OCI-LY7 (cell line): ENCODE data around the gene KIAA0513. TPM values are rescaled to one million over a fixed set of nuclear protein-coding genes. Genes with fewer than 3 reads are reported as not detected.

Source experiments
- BruUV-seq: library from RNA; stranded (reverse); fragments of 400-500 nt; replicated peaks from 2 replicates; lab custom pipeline; 2021; lab: Mats Ljungman, UMichigan
- CTCF ChIA-PET: fragments of 300-600 bp; sonication (Branson Sonifier 250); formaldehyde crosslinking; loops from one replicate; lab custom pipeline; 2022; ENCODE audit warnings: antibody characterized with exemption; ENCODE audit not compliant: unreplicated experiment; lab: Charles Lee
- POLR2A ChIA-PET: fragments of 300-600 bp; sonication (Branson Sonifier 250); formaldehyde crosslinking; loops from one replicate; lab custom pipeline; 2022; ENCODE audit warnings: antibody characterized with exemption; lab: Charles Lee
- DNase-seq: peaks from one replicate; pipeline ENCODE4 v3.0.0-alpha.2; 2015; ENCODE audit warnings: low spot score
- H2AFZ ChIP-seq: fragments of 200-600 bp; sonication (generic), shearing (Covaris generic); 2 replicates; pipeline ENCODE4 v1.6.1; 2014; ENCODE audit warnings: mild to moderate bottlenecking, antibody characterized with exemption, low read length, moderate library complexity
- H3K27ac ChIP-seq: fragments of 200-600 bp; sonication (generic); 2 replicates; pipeline ENCODE4 v1.5.1; 2014; ENCODE audit warnings: mixed run types, low read depth, mild to moderate bottlenecking, moderate library complexity, low read length, inconsistent platforms; ENCODE audit not compliant: poor library complexity, severe bottlenecking
- H3K36me3 ChIP-seq: fragments of 200-600 bp; sonication (generic); 2 replicates; pipeline ENCODE4 v1.6.1; 2014; ENCODE audit warnings: mild to moderate bottlenecking, antibody characterized with exemption, low read length, moderate library complexity, mixed read lengths; ENCODE audit not compliant: insufficient read depth
- H3K4me1 ChIP-seq: fragments of 200-600 bp; sonication (generic); 2 replicates; pipeline ENCODE4 v1.5.1; 2014; ENCODE audit warnings: mild to moderate bottlenecking, low read length; ENCODE audit not compliant: insufficient read depth, poor library complexity, severe bottlenecking
- H3K4me2 ChIP-seq: fragments of 200-600 bp; sonication (generic); 2 replicates; pipeline ENCODE4 v1.6.1; 2014; ENCODE audit warnings: mild to moderate bottlenecking, low read length
- H3K4me3 ChIP-seq: fragments of 200-600 bp; sonication (generic); 2 replicates; pipeline ENCODE4 v1.5.1; 2014; ENCODE audit warnings: mild to moderate bottlenecking, low read depth, low read length; ENCODE audit not compliant: poor library complexity, severe bottlenecking
- H3K79me2 ChIP-seq: fragments of 200-600 bp; sonication (generic); 2 replicates; pipeline ENCODE4 v1.6.1; 2016; ENCODE audit warnings: low read depth, mild to moderate bottlenecking, low read length, moderate library complexity, mixed read lengths; ENCODE audit not compliant: insufficient read depth
- H3K9me2 ChIP-seq: fragments of 200-600 bp; sonication (generic); 2 replicates; pipeline ENCODE4 v1.6.1; 2016; ENCODE audit warnings: mild to moderate bottlenecking, low read length, mixed read lengths; ENCODE audit not compliant: insufficient read depth
- H3K9me3 ChIP-seq: fragments of 200-600 bp; sonication (generic); 2 replicates; pipeline ENCODE4 v1.6.1; 2014; ENCODE audit warnings: mild to moderate bottlenecking, mixed run types, low read length, mixed read lengths
- H4K20me1 ChIP-seq: fragments of 200-600 bp; sonication (generic); 2 replicates; pipeline ENCODE4 v1.6.1; 2014; ENCODE audit warnings: mild to moderate bottlenecking, antibody characterized with exemption, low read length, moderate library complexity, mixed read lengths; ENCODE audit not compliant: insufficient read depth
- EZH2phosphoT487 ChIP-seq: fragments of 200-600 bp; sonication (generic); IDR thresholded peaks from 2 replicates; pipeline ENCODE4 v1.6.1; 2018; ENCODE audit warnings: low read depth, borderline replicate concordance, mild to moderate bottlenecking, mixed run types, antibody characterized with exemption, low read length, moderate library complexity, mixed read lengths
- intact Hi-C: fragments of 100-400 bp; cut with micrococcal nuclease; formaldehyde crosslinking; loops from one replicate; pipeline ENCODE4 v1.10.0; 2022; ENCODE audit not compliant: unreplicated experiment
- total RNA-seq, 2 experiments: library from RNA; depleted of rRNA in 1 of 2; stranded (reverse); fragments of >200 nt in 1 of 2; shearing (Covaris generic) in 1 of 2; gene quantifications; 2 replicates each; pipeline ENCODE4 v1.2.3, GENCODE V29; 2014 to 2022
- TF ChIP-seq, protein P1 (sequence below): fragments of 200-600 bp; sonication (generic); conservative IDR thresholded peaks from 2 replicates; pipeline ENCODE4 v1.5.1; 2014; ENCODE audit warnings: mild to moderate bottlenecking, antibody characterized with exemption, low read length, moderate library complexity, mixed read lengths

The KIAA0513 gene
- total RNA-seq, 2 experiments from 2014 or later, result 0.88 to 4.8 TPM

DNA sequence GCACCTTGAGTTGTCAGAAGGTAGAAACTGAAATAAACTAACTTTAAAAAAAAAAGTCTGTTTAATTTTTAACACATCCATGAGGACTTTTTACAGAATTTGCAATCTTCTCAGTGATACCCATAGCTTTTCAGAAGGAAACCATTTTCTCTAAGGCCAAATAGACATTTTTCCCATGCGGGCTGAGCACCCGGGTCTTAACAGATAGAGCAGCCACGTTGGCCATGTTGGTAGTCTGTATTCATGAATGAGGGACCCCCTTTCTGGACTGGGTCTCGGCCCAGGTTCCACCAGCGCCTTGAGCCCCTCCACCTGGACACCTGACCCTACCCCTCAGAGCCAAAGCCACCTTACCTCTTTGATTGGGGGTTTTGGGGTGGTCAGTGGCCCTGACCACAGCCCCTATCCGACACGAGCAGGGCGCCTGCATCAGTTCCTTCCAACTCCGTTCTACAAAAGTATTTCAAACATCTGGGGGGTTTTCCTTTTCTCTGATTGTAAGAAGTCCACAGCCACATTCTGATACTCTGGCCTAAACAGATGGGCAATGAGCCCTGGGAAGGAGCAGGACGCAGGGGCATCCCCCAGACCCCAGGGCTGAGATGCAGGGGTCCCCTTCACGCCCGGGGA is 66.7 kb downstream of the KIAA0513 start:
- ChIA-PET CTCF (no interaction called here), POLR2A (no interaction called here)
- Histone ChIP-seq H2AFZ (no peak overlapping the region), H3K79me2 (no peaks in the 10 kb centered on the region), H3K36me3 (no peaks in the 10 kb centered on the region), H4K20me1 (no peaks in the 10 kb centered on the region), H3K9me3 (no peaks in the 10 kb centered on the region), H3K4me3 (no peak overlapping the region), H3K4me2 (no peak overlapping the region), H3K27ac (no peak overlapping the region), H3K9me2 (no peaks in the 10 kb centered on the region), H3K4me1 (peaks cover 15% of the 10 kb centered on the region)
- intact Hi-C loops, result no loop called here
- BruUV-seq, result no TSS peak
- TF ChIP-seq EZH2phosphoT487, result no peak
- TF ChIP-seq, protein P1, sequence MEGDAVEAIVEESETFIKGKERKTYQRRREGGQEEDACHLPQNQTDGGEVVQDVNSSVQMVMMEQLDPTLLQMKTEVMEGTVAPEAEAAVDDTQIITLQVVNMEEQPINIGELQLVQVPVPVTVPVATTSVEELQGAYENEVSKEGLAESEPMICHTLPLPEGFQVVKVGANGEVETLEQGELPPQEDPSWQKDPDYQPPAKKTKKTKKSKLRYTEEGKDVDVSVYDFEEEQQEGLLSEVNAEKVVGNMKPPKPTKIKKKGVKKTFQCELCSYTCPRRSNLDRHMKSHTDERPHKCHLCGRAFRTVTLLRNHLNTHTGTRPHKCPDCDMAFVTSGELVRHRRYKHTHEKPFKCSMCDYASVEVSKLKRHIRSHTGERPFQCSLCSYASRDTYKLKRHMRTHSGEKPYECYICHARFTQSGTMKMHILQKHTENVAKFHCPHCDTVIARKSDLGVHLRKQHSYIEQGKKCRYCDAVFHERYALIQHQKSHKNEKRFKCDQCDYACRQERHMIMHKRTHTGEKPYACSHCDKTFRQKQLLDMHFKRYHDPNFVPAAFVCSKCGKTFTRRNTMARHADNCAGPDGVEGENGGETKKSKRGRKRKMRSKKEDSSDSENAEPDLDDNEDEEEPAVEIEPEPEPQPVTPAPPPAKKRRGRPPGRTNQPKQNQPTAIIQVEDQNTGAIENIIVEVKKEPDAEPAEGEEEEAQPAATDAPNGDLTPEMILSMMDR, result no peak
- DNase-seq, result no peak

DNA sequence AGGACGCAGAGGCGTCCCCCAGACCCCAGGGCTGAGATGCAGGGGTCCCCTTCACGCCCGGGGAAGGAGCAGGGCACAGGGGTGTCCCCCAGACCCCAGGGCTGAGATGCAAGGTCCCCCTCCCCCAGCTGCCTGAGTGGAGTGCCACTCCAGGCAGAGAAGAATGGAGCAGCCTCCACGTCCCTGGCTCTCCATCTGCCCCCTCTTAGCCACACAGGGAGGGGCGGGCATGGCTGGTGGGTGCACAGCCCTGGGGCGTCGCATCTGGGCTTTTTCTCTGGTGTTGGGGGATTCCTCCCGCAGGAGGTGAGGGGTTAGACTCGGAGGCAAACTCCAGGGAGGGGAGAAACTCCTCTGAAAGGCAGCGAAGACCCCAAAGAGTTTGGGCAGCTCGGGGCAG is 67.2 kb downstream of the KIAA0513 start:
- intact Hi-C loops, result no loop called here
- Histone ChIP-seq H4K20me1 (no peaks in the 10 kb centered on the region), H3K4me2 (no peak overlapping the region), H2AFZ (no peak overlapping the region), H3K9me2 (no peaks in the 10 kb centered on the region), H3K4me1 (peaks cover 15% of the 10 kb centered on the region), H3K27ac (no peak overlapping the region), H3K36me3 (no peaks in the 10 kb centered on the region), H3K79me2 (no peaks in the 10 kb centered on the region), H3K9me3 (no peaks in the 10 kb centered on the region), H3K4me3 (no peak overlapping the region)
- no TSS peak for BruUV-seq
- ChIA-PET CTCF (no interaction called here), POLR2A (interaction anchor here (0.6 kb wide), 1 partner anchor 209 kb away, joined by 3 read pairs; no protein-coding TSS in a partner anchor)
- no peak for DNase-seq
- TF ChIP-seq, protein P1, result no peak
- TF ChIP-seq EZH2phosphoT487, result no peak

DNA sequence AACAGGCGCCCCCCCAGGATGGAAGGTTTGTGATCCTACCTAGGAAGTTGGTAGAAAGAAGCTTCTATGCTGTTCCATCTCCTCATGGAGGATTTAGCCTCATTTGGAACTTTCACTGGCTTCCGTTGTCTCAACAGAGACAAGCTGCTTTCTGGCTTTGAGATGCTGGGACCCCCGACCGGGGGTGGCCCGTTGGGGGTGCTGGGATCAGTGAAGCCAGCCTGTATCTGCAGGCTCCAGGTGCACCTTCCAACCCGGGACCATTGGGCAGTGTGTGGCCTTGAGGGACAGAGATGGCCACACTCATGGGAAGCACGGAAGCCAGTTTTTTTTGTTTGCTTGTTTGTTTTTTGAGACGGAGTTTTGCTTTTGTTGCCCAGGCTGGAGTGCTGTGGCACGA is 69.3 kb downstream of the KIAA0513 start:
- H2AFZ ChIP-seq, result no peak overlapping the region
- H3K4me1 ChIP-seq, result peaks cover 5% of the 10 kb centered on the region
- H3K79me2 ChIP-seq, result no peaks in the 10 kb centered on the region
- H3K36me3 ChIP-seq, result no peaks in the 10 kb centered on the region
- ChIA-PET POLR2A (no interaction called here), CTCF (no interaction called here)
- no TSS peak for BruUV-seq
- H3K27ac ChIP-seq, result no peak overlapping the region
- no peak overlapping the region for H3K4me3 ChIP-seq
- no peak for DNase-seq
- no peaks in the 10 kb centered on the region for H3K9me3 ChIP-seq
- no peaks in the 10 kb centered on the region for H4K20me1 ChIP-seq
- H3K9me2 ChIP-seq, result no peaks in the 10 kb centered on the region
- no peak for TF ChIP-seq EZH2phosphoT487
- TF ChIP-seq, protein P1, result no peak
- H3K4me2 ChIP-seq, result no peak overlapping the region
- intact Hi-C loops, result no loop called here
